ENCODE data around the gene NPC1. TPM values are rescaled to one million over a fixed set of nuclear protein-coding genes. Genes with fewer than 3 reads are reported as not detected.

The NPC1 gene
- total RNA-seq, 1 experiment from 2014 or later = 38.3 TPM

DNA sequence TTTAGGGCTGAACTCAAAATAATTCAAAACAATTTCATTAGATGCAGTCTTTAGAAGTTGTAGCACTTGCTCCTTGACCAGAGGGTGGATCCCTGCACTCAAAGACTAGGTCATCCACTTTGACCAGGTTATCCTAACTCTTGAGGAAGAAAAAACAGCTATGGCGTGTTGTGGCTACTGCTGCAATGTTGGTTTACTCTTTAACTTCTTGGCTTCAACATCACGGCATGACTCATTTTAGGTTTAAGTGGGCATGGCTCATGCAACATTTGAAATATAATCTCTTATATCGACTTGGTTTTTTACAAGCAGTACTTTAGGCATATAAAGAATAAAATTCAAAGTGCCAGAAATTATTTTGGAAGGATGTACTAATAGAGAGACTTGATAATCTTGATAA lies 41.0 kb upstream of the NPC1 start:
- no peak for TF ChIP-seq NFATC4 (CRISPR knock-in tag; IDR thresholded peaks at IDR 0.05)
- 0 out of 2 replicates have a peak, but pooled peaks have one; percentile 30 for TF ChIP-seq GABPB1 (CRISPR knock-in tag; IDR thresholded peaks at IDR 0.05)
- no peaks in the 10 kb centered on the region for H3K27me3 Mint-ChIP-seq (ENCODE audit: low read depth)
- POLR2A ChIA-PET = no interaction called here

GRCh38 chr18:23626451-23627279 lies 40.4 kb upstream of the NPC1 start:
- Mint-ChIP-seq H3K9me3 (no peaks in the 10 kb centered on the region), H3K27me3 (ENCODE audit: low read depth) (peaks cover 5% of the 10 kb centered on the region), H3K4me3 (no peak overlapping the region), H3K4me1 (peaks cover 4% of the 10 kb centered on the region), H3K27ac (no peak overlapping the region), H3K36me3 (no peaks in the 10 kb centered on the region)
- ChIA-PET POLR2A (no interaction called here), CTCF (interaction anchor here (0.5 to 1.6 kb wide), 2 partner anchors 72 to 76 kb away, joined by 3 to 8 read pairs; no protein-coding TSS in a partner anchor)
- TF ChIP-seq JUN (CRISPR knock-in tag; IDR thresholded peaks at IDR 0.05) = no peak
- no peak for TF ChIP-seq ZNF317 (CRISPR knock-in tag; IDR thresholded peaks at IDR 0.05; ENCODE audit: borderline replicate concordance, low read depth)
- TF ChIP-seq, protein P1, sequence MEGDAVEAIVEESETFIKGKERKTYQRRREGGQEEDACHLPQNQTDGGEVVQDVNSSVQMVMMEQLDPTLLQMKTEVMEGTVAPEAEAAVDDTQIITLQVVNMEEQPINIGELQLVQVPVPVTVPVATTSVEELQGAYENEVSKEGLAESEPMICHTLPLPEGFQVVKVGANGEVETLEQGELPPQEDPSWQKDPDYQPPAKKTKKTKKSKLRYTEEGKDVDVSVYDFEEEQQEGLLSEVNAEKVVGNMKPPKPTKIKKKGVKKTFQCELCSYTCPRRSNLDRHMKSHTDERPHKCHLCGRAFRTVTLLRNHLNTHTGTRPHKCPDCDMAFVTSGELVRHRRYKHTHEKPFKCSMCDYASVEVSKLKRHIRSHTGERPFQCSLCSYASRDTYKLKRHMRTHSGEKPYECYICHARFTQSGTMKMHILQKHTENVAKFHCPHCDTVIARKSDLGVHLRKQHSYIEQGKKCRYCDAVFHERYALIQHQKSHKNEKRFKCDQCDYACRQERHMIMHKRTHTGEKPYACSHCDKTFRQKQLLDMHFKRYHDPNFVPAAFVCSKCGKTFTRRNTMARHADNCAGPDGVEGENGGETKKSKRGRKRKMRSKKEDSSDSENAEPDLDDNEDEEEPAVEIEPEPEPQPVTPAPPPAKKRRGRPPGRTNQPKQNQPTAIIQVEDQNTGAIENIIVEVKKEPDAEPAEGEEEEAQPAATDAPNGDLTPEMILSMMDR (IDR thresholded peaks at IDR 0.05) = no peak
- no peak for TF ChIP-seq E2F4 (CRISPR knock-in tag; IDR thresholded peaks at IDR 0.05; ENCODE audit: borderline replicate concordance, low read depth)
- no peak for TF ChIP-seq CDX4 (CRISPR knock-in tag; IDR thresholded peaks at IDR 0.05; ENCODE audit: borderline replicate concordance)
- no peak for TF ChIP-seq GABPB1 (CRISPR knock-in tag; IDR thresholded peaks at IDR 0.05)
- TF ChIP-seq ZNF232 (CRISPR knock-in tag; IDR thresholded peaks at IDR 0.05) = no peak
- no peak for TF ChIP-seq HMGA2 (CRISPR knock-in tag; IDR thresholded peaks at IDR 0.05)
- TF ChIP-seq, protein P2, sequence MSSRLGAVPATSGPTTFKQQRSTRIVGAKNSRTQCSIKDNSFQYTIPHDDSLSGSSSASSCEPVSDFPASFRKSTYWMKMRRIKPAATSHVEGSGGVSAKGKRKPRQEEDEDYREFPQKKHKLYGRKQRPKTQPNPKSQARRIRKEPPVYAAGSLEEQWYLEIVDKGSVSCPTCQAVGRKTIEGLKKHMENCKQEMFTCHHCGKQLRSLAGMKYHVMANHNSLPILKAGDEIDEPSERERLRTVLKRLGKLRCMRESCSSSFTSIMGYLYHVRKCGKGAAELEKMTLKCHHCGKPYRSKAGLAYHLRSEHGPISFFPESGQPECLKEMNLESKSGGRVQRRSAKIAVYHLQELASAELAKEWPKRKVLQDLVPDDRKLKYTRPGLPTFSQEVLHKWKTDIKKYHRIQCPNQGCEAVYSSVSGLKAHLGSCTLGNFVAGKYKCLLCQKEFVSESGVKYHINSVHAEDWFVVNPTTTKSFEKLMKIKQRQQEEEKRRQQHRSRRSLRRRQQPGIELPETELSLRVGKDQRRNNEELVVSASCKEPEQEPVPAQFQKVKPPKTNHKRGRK (CRISPR knock-in tag; IDR thresholded peaks at IDR 0.05; ENCODE audit: borderline replicate concordance) = no peak
- no peak for DNase-seq (ENCODE audit: low spot score)
- ATAC-seq = no peak

More for the DNA sequence above, 41.0 kb upstream of the NPC1 start:
- ATAC-seq (no peak), DNase-seq (ENCODE audit: low spot score) (no peak)
- Mint-ChIP-seq H3K27ac (no peak overlapping the region), H3K4me1 (peaks cover 7% of the 10 kb centered on the region), H3K36me3 (no peaks in the 10 kb centered on the region), H3K9me3 (no peaks in the 10 kb centered on the region), H3K4me3 (no peak overlapping the region)
- CTCF ChIA-PET = interaction anchor here (0.5 to 1.6 kb wide), 2 partner anchors 71 to 75 kb away, joined by 3 to 8 read pairs; no protein-coding TSS in a partner anchor

- Mint-ChIP-seq H3K4me1 (peaks cover 11% of the 10 kb centered on the region), H3K27ac (no peak overlapping the region), H3K9me3 (no peaks in the 10 kb centered on the region), H3K4me3 (no peak overlapping the region), H3K27me3 (ENCODE audit: low read depth) (peaks cover 38% of the 10 kb centered on the region), H3K36me3 (no peaks in the 10 kb centered on the region)
- DNase-seq (ENCODE audit: low spot score) = no peak
- ChIA-PET POLR2A (no interaction called here), CTCF (interaction anchor here (1.7 to 6.4 kb wide), 3 partner anchors 15 to 295 kb away, joined by 7 to 66 read pairs (median 8); no protein-coding TSS in a partner anchor)
- no peak for ATAC-seq
- TF ChIP-seq FOXK1 (CRISPR knock-in tag; IDR thresholded peaks at IDR 0.05) = no peak
- no peak for TF ChIP-seq ATF1 (CRISPR knock-in tag; IDR thresholded peaks at IDR 0.05)
These were observed 36.7 kb upstream of the NPC1 start for GRCh38 chr18:23623040-23623439.
